Endothelial cell of umbilical vein (primary cell): ENCODE data around the gene MLF2. TPM values are rescaled to one million over a fixed set of nuclear protein-coding genes. Genes with fewer than 3 reads are reported as not detected.
A peak's percentile ranks its signal among the peaks of the same experiment; 100 is the strongest.

Experiments used
- BruUV-seq: library from RNA; stranded (reverse); fragments of 400-500 nt; replicated peaks from 2 replicates; lab custom pipeline; 2021; lab: Mats Ljungman, UMichigan
- CTCF ChIA-PET: fragments of 300-600, 350-600 bp; sonication (Branson Sonifier 250); formaldehyde crosslinking; loops from one replicate; lab custom pipeline; 2021; ENCODE audit warnings: antibody characterized with exemption, inconsistent platforms; lab: Charles Lee
- POLR2A ChIA-PET: fragments of 300-600, 350-600 bp; sonication (Branson Sonifier 250); formaldehyde crosslinking; loops from one replicate; lab custom pipeline; 2021; ENCODE audit warnings: antibody characterized with exemption, inconsistent platforms; lab: Charles Lee
- DNase-seq: peaks from one replicate; pipeline ENCODE4 v3.0.0-alpha.2; 2011; ENCODE audit warnings: low read depth, low spot score
- FAIRE-seq: peaks from 2 replicates; lab custom pipeline; 2011; peaks lifted over from hg19 to GRCh38; lab: Jason Lieb, UNC
- H2AFZ ChIP-seq: 2 replicates; pipeline ENCODE4 v1.6.0; 2012; ENCODE audit warnings: low read depth, low read length, control low read depth, inconsistent platforms
- H3K27ac ChIP-seq: 2 replicates; pipeline ENCODE4 v1.5.1; 2011; ENCODE audit warnings: low read depth, mild to moderate bottlenecking, control low read depth, low read length, moderate library complexity; ENCODE audit not compliant: insufficient read depth
- H3K27me3 ChIP-seq, 2 experiments: 2 replicates each; pipeline versions ENCODE4 v1.6.0 to v1.6.1; 2011; ENCODE audit warnings: low read length in 2 of 2, mixed read lengths in 1 of 2; ENCODE audit not compliant: control insufficient read depth in 2 of 2, insufficient read depth in 2 of 2
- H3K36me3 ChIP-seq, 2 experiments: 2 replicates in 1 of 2; 3 replicates in 1 of 2; pipeline ENCODE4 v1.5.1; 2011; ENCODE audit warnings: low read length in 2 of 2, mild to moderate bottlenecking in 1 of 2, moderate library complexity in 1 of 2; ENCODE audit not compliant: control insufficient read depth in 2 of 2, insufficient read depth in 2 of 2; ENCODE audit errors: extremely low read depth in 1 of 2
- H3K4me1 ChIP-seq: 3 replicates; pipeline ENCODE4 v1.5.1; 2011; ENCODE audit warnings: mild to moderate bottlenecking, low read length; ENCODE audit not compliant: control insufficient read depth, insufficient read depth; ENCODE audit errors: extremely low read depth
- H3K4me2 ChIP-seq: 2 replicates; pipeline ENCODE4 v1.6.1; 2011; ENCODE audit warnings: low read length, control low read depth, mixed read lengths; ENCODE audit not compliant: insufficient read depth
- H3K4me3 ChIP-seq, 3 experiments: fragments of 200-600 bp in 1 of 3; sonication (generic), shearing (Covaris generic) in 1 of 3; replicated peaks in 1 of 3; 2 replicates each; pipeline ENCODE4 v1.5.1; 2011 to 2016; ENCODE audit warnings: control low read depth in 3 of 3, low read length in 3 of 3, mild to moderate bottlenecking in 2 of 3, inconsistent platforms in 1 of 3, low read depth in 1 of 3, moderate library complexity in 1 of 3; ENCODE audit not compliant: insufficient read depth in 1 of 3
- H3K79me2 ChIP-seq: 2 replicates; pipeline ENCODE4 v1.6.0; 2012; ENCODE audit warnings: low read length, inconsistent platforms; ENCODE audit not compliant: control insufficient read depth, insufficient read depth
- H3K9ac ChIP-seq: replicated peaks from 2 replicates; pipeline ENCODE3; 2011; ENCODE audit warnings: low read length, control low read depth; ENCODE audit not compliant: insufficient read depth; ENCODE audit errors: extremely low read depth
- H3K9me1 ChIP-seq: replicated peaks from 3 replicates; pipeline ENCODE4 v1.6.0; 2011; ENCODE audit warnings: mild to moderate bottlenecking, low read length; ENCODE audit not compliant: control insufficient read depth, insufficient read depth; ENCODE audit errors: extremely low read depth
- H3K9me3 ChIP-seq: replicated peaks from 2 replicates; pipeline ENCODE4 v1.5.1; 2012; ENCODE audit warnings: low read length, inconsistent platforms; ENCODE audit not compliant: control insufficient read depth, insufficient read depth
- H4K20me1 ChIP-seq: replicated peaks from 2 replicates; pipeline ENCODE3; 2011; ENCODE audit warnings: mild to moderate bottlenecking, low read length; ENCODE audit not compliant: control insufficient read depth, insufficient read depth; ENCODE audit errors: extremely low read depth
- CTCF ChIP-seq, 2 donors: IDR thresholded peaks; 1 replicate in 1 of 2; 2 replicates in 1 of 2; pipeline ENCODE4 v1.5.1; 2011; ENCODE audit warnings: low read length in 2 of 2, mild to moderate bottlenecking in 2 of 2, moderate library complexity in 2 of 2, control low read depth in 1 of 2, inconsistent platforms in 1 of 2, low read depth in 1 of 2; ENCODE audit not compliant: insufficient read depth in 1 of 2; ENCODE audit errors: extremely low read depth in 1 of 2
- EZH2 ChIP-seq: IDR thresholded peaks from 2 replicates; pipeline ENCODE4 v1.6.1; 2012; ENCODE audit warnings: borderline replicate concordance, low read depth, mild to moderate bottlenecking, moderate library complexity, low read length, inconsistent platforms; ENCODE audit not compliant: severe bottlenecking
- FOS ChIP-seq: IDR thresholded peaks from 2 replicates; pipeline ENCODE4 v1.6.1; 2011; ENCODE audit warnings: mild to moderate bottlenecking, low read length, moderate library complexity, borderline replicate concordance; ENCODE audit not compliant: insufficient read depth
- GATA2 ChIP-seq: IDR thresholded peaks from 2 replicates; pipeline ENCODE4 v1.7.0; 2011; ENCODE audit warnings: low read depth, mild to moderate bottlenecking, moderate library complexity, mixed read lengths, low read length; ENCODE audit not compliant: insufficient read length, insufficient read depth
- JUN ChIP-seq: IDR thresholded peaks from 2 replicates; pipeline ENCODE4 v1.6.1; 2011; ENCODE audit warnings: borderline replicate concordance, low read depth; ENCODE audit not compliant: insufficient read length, insufficient read depth
- MYC ChIP-seq: IDR thresholded peaks from one replicate; pipeline ENCODE4 v1.6.1; 2011; ENCODE audit warnings: mild to moderate bottlenecking, low read depth, low read length
- POLR2A ChIP-seq: IDR thresholded peaks from 2 replicates; pipeline ENCODE4 v1.6.1; 2012; ENCODE audit warnings: low read depth, mild to moderate bottlenecking, control low read depth, low read length
- POLR2AphosphoS5 ChIP-seq: IDR thresholded peaks from 2 replicates; pipeline ENCODE4 v1.6.1; 2012; ENCODE audit warnings: low read depth, mild to moderate bottlenecking, control low read depth, low read length, moderate library complexity; ENCODE audit not compliant: insufficient read depth
- dilution Hi-C: fragments of 300-500 bp; cut with MboI; formaldehyde crosslinking; loops from one replicate; pipeline ENCODE4 v1.15.0; 2019; ENCODE audit warnings: low sequenced_read_pairs; ENCODE audit not compliant: extremely low pct_ligation_motif_present
- intact Hi-C: fragments of 100-400 bp; cut with micrococcal nuclease; formaldehyde crosslinking; loops from one replicate; pipeline ENCODE4 v1.10.0; 2022
- polyA plus RNA-seq, 4 experiments: library from polyadenylated mRNA; depleted of rRNA in 3 of 4; stranded (reverse) in 3 of 4; unstranded in 1 of 4; fragments of >200 nt; gene quantifications; 2 replicates each; pipeline versions ENCODE4 v1.2.1 to v1.2.3, GENCODE V29; 2011 to 2012; ENCODE audit warnings: missing spikeins in 1 of 4
- total RNA-seq: library from RNA; stranded (reverse); gene quantifications from 2 replicates; pipeline ENCODE4 v1.2.3, GENCODE V29; 2021
- TF ChIP-seq, protein P1 (sequence below): IDR thresholded peaks from 2 replicates; pipeline ENCODE4 v1.6.1; 2011; ENCODE audit not compliant: insufficient read depth, insufficient read length

The MLF2 gene
- total and polyA plus RNA-seq, 2 donors (not counting 3 experiments of a cell fraction or from before 2014, with no cell fraction given): 147 to 306 TPM

GRCh38 chr12:6778217-6778573 is 25.3 kb upstream of the MLF2 start:
- no peak overlapping the region for H3K27ac ChIP-seq
- no peak overlapping the region for H3K9ac ChIP-seq
- peak overlapping the region; percentile 65 for H3K4me2 ChIP-seq
- H3K9me1 ChIP-seq: no peaks in the 10 kb centered on the region
- peaks cover 5% of the 10 kb centered on the region for H3K4me1 ChIP-seq
- FAIRE-seq (no peak), DNase-seq (no peak)
- dilution Hi-C loops (no loop called here), intact Hi-C loops (loop anchor here (5.0 kb wide), 1 partner anchor 91 kb away; the partner anchor contains the start of gene ZNF384)
- peaks cover 0 to 7% of the 10 kb centered on the region in 2 experiments for H3K36me3 ChIP-seq
- H3K4me3 ChIP-seq: no peak overlapping the region
- H3K27me3 ChIP-seq: no peaks in the 10 kb centered on the region
- no peaks in the 10 kb centered on the region for H3K9me3 ChIP-seq
- ChIA-PET POLR2A (interaction anchor here (2.3 kb wide), 1 partner anchor 12 kb away, joined by 16 read pairs; the partner anchor contains the start of gene PTMS), CTCF (interaction anchor here (0.6 to 9.5 kb wide), 13 partner anchors 11 to 163 kb away, joined by 3 to 107 read pairs (median 4); partner anchors contain the start of genes COPS7A, GPR162, MLF2 and PTMS)
- H2AFZ ChIP-seq: peak overlapping the region; percentile 75
- no peaks in the 10 kb centered on the region for H3K79me2 ChIP-seq
- BruUV-seq: no TSS peak
- H4K20me1 ChIP-seq: no peaks in the 10 kb centered on the region
- TF ChIP-seq POLR2AphosphoS5: no peak
- TF ChIP-seq GATA2: no peak
- TF ChIP-seq EZH2: no peak
- no peak for TF ChIP-seq POLR2A
- TF ChIP-seq, protein P1, sequence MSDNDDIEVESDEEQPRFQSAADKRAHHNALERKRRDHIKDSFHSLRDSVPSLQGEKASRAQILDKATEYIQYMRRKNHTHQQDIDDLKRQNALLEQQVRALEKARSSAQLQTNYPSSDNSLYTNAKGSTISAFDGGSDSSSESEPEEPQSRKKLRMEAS: no peak
- TF ChIP-seq CTCF (IDR thresholded peaks at IDR 0.05; ENCODE audit: extremely low read depth in 1 of 2, insufficient read depth in 1 of 2, low read depth in 1 of 2, low read length in 2 of 2): no peak
- no peak for TF ChIP-seq FOS
- no peak for TF ChIP-seq MYC
- no peak for TF ChIP-seq JUN
